HepG2 (cell line): ENCODE data around the gene NGEF. TPM values are rescaled to one million over a fixed set of nuclear protein-coding genes. Genes with fewer than 3 reads are reported as not detected.
A peak's percentile ranks its signal among the peaks of the same experiment; 100 is the strongest.

Source experiments
- CENPT ChIP-seq: sonication (generic); formaldehyde crosslinking; IDR thresholded peaks from 2 replicates; pipeline ENCODE4 v1.8.0; 2022; ENCODE audit warnings: low read depth, mild to moderate bottlenecking, moderate library complexity, missing genetic modification reagents
- CSRNP1 ChIP-seq: sonication (generic); formaldehyde crosslinking; IDR thresholded peaks from 2 replicates; pipeline ENCODE4 v1.8.1; 2023; ENCODE audit warnings: mild to moderate bottlenecking, missing genetic modification reagents
- CSRNP2 ChIP-seq: sonication (generic); formaldehyde crosslinking; conservative IDR thresholded peaks from 2 replicates; pipeline ENCODE4 v1.8.0; 2022; ENCODE audit warnings: low read depth, missing genetic modification reagents
- FOSL1 ChIP-seq: sonication (generic); formaldehyde crosslinking; IDR thresholded peaks from 2 replicates; pipeline ENCODE4 v1.9.0; 2021; ENCODE audit warnings: missing genetic modification reagents, borderline replicate concordance
- JARID2 ChIP-seq: sonication (generic); formaldehyde crosslinking; IDR thresholded peaks from 2 replicates; pipeline ENCODE4 v1.8.1; 2023; ENCODE audit warnings: missing genetic modification reagents, inconsistent platforms; ENCODE audit not compliant: insufficient replicate concordance
- MAFG ChIP-seq: sonication (generic); formaldehyde crosslinking; IDR thresholded peaks from 2 replicates; pipeline ENCODE4 v1.5.1; 2020; ENCODE audit warnings: mild to moderate bottlenecking, missing genetic modification reagents
- PAXIP1 ChIP-seq: sonication (generic); formaldehyde crosslinking; conservative IDR thresholded peaks from 2 replicates; pipeline ENCODE4 v1.4.0; 2020; ENCODE audit warnings: mild to moderate bottlenecking, missing genetic modification reagents, moderate library complexity
- PBX2 ChIP-seq: IDR thresholded peaks from 2 replicates; pipeline ENCODE4 v1.6.1; 2016; ENCODE audit warnings: control low read depth
- RAD51 ChIP-seq: fragments of 450-650 bp; IDR thresholded peaks from 2 replicates; pipeline ENCODE4 v1.6.1; 2016; ENCODE audit warnings: borderline replicate concordance
- SPEN ChIP-seq: sonication (generic); formaldehyde crosslinking; IDR thresholded peaks from 2 replicates; pipeline ENCODE4 v1.5.1; 2020; ENCODE audit warnings: low read depth, mild to moderate bottlenecking, missing genetic modification reagents
- ZFP37 ChIP-seq: sonication (generic); formaldehyde crosslinking; IDR thresholded peaks from 2 replicates; pipeline ENCODE4 v1.4.0; 2020; ENCODE audit warnings: missing genetic modification reagents, borderline replicate concordance
- ZNF282 ChIP-seq: fragments of 450-650 bp; IDR thresholded peaks from 2 replicates; pipeline ENCODE4 v1.6.1; 2018; ENCODE audit not compliant: partially characterized antibody
- ZNF503 ChIP-seq: sonication (generic); formaldehyde crosslinking; IDR thresholded peaks from 2 replicates; pipeline ENCODE4 v1.4.0; 2020; ENCODE audit warnings: missing genetic modification reagents
- ZNF563 ChIP-seq: sonication (generic); formaldehyde crosslinking; IDR thresholded peaks from 2 replicates; pipeline ENCODE4 v1.8.0; 2022; ENCODE audit warnings: mild to moderate bottlenecking, moderate library complexity, missing genetic modification reagents
- ZNF569 ChIP-seq: sonication (generic); formaldehyde crosslinking; IDR thresholded peaks from 2 replicates; pipeline ENCODE4 v1.5.0; 2020; ENCODE audit warnings: mild to moderate bottlenecking, missing genetic modification reagents, moderate library complexity, borderline replicate concordance
- ZNF597 ChIP-seq: sonication (generic); formaldehyde crosslinking; IDR thresholded peaks from 2 replicates; pipeline ENCODE4 v1.5.0; 2020; ENCODE audit warnings: missing genetic modification reagents
- ZNF749 ChIP-seq: sonication (generic); formaldehyde crosslinking; IDR thresholded peaks from 2 replicates; pipeline ENCODE4 v1.8.0; 2022; ENCODE audit warnings: mild to moderate bottlenecking, missing genetic modification reagents, moderate library complexity, borderline replicate concordance
- ZNF777 ChIP-seq: sonication (generic); formaldehyde crosslinking; IDR thresholded peaks from 2 replicates; pipeline ENCODE4 v1.4.0; 2020; ENCODE audit warnings: missing genetic modification reagents
- polyA plus RNA-seq, 8 experiments: library from polyadenylated mRNA; depleted of rRNA in 3 of 8; stranded (reverse) in 7 of 8; unstranded in 1 of 8; fragments of >200 nt; fragmentation: Illumina TruSeq in 4 of 8; extraction: Trizol in 4 of 8; gene quantifications; 2 replicates each; pipeline versions ENCODE4 v1.2.1 to v1.2.3, GENCODE V29; 2011 to 2016; ENCODE audit warnings: low read depth in 4 of 8, missing spikeins in 1 of 8, mixed read lengths in 1 of 8; ENCODE audit not compliant: insufficient read depth in 1 of 8
- total RNA-seq, 5 experiments: library from RNA; depleted of rRNA; stranded (reverse); fragments of >200 nt; fragmentation: Illumina TruSeq; extraction: Trizol; gene quantifications; 2 replicates each; pipeline ENCODE4 v1.2.3, GENCODE V29; 2016; ENCODE audit warnings: low read depth in 1 of 5

The NGEF gene
- total and polyA plus RNA-seq, 2 of the 13 experiments (the other 11 are each of a cell fraction or from before 2014, with no cell fraction given) = 14.4 to 36.9 TPM

GRCh38 chr2:232873909-232874641 lies 139.0 kb downstream of the NGEF start (continued):
- no peak for TF ChIP-seq ZNF503
- TF ChIP-seq RAD51 = no peak
- TF ChIP-seq SPEN (CRISPR knock-in tag) = no peak
- no peak for TF ChIP-seq CSRNP2 (CRISPR knock-in tag)
- no peak for TF ChIP-seq PBX2
- no peak for TF ChIP-seq ZNF563 (CRISPR knock-in tag)
- no peak for TF ChIP-seq ZNF569 (CRISPR knock-in tag)
- peak; percentile 91 for TF ChIP-seq ZNF777 (CRISPR knock-in tag)
- no peak for TF ChIP-seq ZNF597
- TF ChIP-seq ZNF282 = no peak
- TF ChIP-seq PAXIP1 = peak; percentile 29; the same call in 1 of the 2 replicates
- no peak for TF ChIP-seq JARID2 (CRISPR knock-in tag)
- no peak for TF ChIP-seq CENPT (CRISPR knock-in tag)
- TF ChIP-seq ZNF749 (CRISPR knock-in tag) = no peak
- TF ChIP-seq CSRNP1 (CRISPR knock-in tag) = no peak
- TF ChIP-seq ZFP37 = no peak
- TF ChIP-seq FOSL1 (CRISPR knock-in tag) = no peak
- TF ChIP-seq MAFG (CRISPR knock-in tag) = no peak
